Progenitor cell of endocrine pancreas (in vitro differentiated cells): ENCODE measurements around the gene FAM156B. TPM values are rescaled to one million over a fixed set of nuclear protein-coding genes. Genes with fewer than 3 reads are reported as not detected.
"Not testable (repeated sequence)": the region's sequence is repeated elsewhere in the genome, so short reads cannot be mapped to it uniquely, and the experiment has no call there.

Source experiments
- DNase-seq: peaks from one replicate; pipeline ENCODE4 v3.0.0; 2021; ENCODE audit warnings: low spot score; ENCODE audit not compliant: unreplicated experiment
- H3K27ac Mint-ChIP-seq: 2 replicates; pipeline ENCODE4 v1.8.0; 2021; ENCODE audit warnings: mild to moderate bottlenecking, moderate library complexity, mixed read lengths
- H3K27me3 Mint-ChIP-seq: 2 replicates; pipeline ENCODE4 v1.8.0; 2021; ENCODE audit warnings: mixed read lengths
- H3K36me3 Mint-ChIP-seq: 2 replicates; pipeline ENCODE4 v1.8.0; 2022; ENCODE audit warnings: mixed read lengths; ENCODE audit not compliant: insufficient read depth
- H3K4me1 Mint-ChIP-seq: 2 replicates; pipeline ENCODE4 v1.8.0; 2021; ENCODE audit warnings: low read depth, mixed read lengths
- H3K4me3 Mint-ChIP-seq: 2 replicates; pipeline ENCODE4 v1.8.0; 2021; ENCODE audit warnings: low read depth, mild to moderate bottlenecking, moderate library complexity, mixed read lengths
- H3K9me3 Mint-ChIP-seq: 2 replicates; pipeline ENCODE4 v1.8.0; 2021; ENCODE audit warnings: low read depth, mixed read lengths
- total RNA-seq: library from RNA; stranded (reverse); gene quantifications from 2 replicates; pipeline ENCODE4 v1.2.1, GENCODE V29; 2021
- TF ChIP-seq, protein P1 (sequence below): fragments of 200-600 bp; sonication (generic); IDR thresholded peaks from one replicate; pipeline ENCODE4 v1.5.0; 2021; ENCODE audit warnings: antibody characterized with exemption, mild to moderate bottlenecking; ENCODE audit not compliant: unreplicated experiment

Gene FAM156B
- total RNA-seq, 1 donor from 2014 or later = 14.9 TPM

DNA sequence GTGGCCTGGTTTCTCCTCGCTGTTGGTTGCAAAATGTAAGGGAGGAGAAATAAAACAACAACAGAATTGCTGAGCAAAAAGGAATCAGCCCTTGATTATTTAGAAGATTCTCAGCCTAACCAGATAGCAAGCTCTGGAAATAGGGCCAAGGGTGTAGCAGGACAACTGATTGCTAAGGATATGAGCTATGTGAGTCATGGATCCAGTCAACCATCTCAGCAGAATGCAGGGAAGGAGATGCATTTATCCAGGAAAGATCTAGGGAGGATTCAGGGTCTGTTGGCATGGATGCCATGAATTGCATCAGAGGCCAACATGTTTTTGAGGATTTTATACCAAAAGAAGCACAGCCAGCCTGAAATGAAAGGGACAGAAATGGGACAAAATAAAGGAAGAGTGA lies 27.1 kb upstream of the FAM156B start:
- peaks cover 3% of the 10 kb centered on the region for H3K27me3 Mint-ChIP-seq
- no peak overlapping the region for H3K4me3 Mint-ChIP-seq
- DNase-seq = no peak
- H3K4me1 Mint-ChIP-seq = no peaks in the 10 kb centered on the region
- H3K27ac Mint-ChIP-seq = no peak overlapping the region
- TF ChIP-seq, protein P1, sequence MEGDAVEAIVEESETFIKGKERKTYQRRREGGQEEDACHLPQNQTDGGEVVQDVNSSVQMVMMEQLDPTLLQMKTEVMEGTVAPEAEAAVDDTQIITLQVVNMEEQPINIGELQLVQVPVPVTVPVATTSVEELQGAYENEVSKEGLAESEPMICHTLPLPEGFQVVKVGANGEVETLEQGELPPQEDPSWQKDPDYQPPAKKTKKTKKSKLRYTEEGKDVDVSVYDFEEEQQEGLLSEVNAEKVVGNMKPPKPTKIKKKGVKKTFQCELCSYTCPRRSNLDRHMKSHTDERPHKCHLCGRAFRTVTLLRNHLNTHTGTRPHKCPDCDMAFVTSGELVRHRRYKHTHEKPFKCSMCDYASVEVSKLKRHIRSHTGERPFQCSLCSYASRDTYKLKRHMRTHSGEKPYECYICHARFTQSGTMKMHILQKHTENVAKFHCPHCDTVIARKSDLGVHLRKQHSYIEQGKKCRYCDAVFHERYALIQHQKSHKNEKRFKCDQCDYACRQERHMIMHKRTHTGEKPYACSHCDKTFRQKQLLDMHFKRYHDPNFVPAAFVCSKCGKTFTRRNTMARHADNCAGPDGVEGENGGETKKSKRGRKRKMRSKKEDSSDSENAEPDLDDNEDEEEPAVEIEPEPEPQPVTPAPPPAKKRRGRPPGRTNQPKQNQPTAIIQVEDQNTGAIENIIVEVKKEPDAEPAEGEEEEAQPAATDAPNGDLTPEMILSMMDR = no peak
- peaks cover 13% of the 10 kb centered on the region for H3K9me3 Mint-ChIP-seq
- H3K36me3 Mint-ChIP-seq = no peaks in the 10 kb centered on the region

DNA sequence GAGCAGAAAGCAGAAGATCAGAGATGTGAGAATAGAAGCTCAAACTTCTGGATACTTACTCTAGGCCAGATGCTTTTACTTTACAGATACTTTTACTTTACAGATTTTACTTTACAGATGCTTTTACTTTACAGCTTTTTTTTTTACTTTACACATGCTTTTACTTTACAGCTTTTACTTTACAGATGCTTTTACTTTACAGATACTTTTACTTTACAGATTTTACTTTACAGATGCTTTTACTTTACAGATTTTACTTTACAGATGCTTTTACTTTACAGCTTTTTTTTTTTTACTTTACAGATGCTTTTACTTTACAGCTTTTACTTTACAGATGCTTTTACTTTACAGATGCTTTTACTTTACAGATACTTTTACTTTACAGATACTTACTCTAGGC lies 23.3 kb upstream of the FAM156B start:
- not testable (repeated sequence) for H3K4me3 Mint-ChIP-seq, DNase-seq, H3K27me3 Mint-ChIP-seq, H3K36me3 Mint-ChIP-seq, H3K27ac Mint-ChIP-seq, H3K4me1 Mint-ChIP-seq
- peaks cover 16% of the 10 kb centered on the region for H3K9me3 Mint-ChIP-seq

DNA sequence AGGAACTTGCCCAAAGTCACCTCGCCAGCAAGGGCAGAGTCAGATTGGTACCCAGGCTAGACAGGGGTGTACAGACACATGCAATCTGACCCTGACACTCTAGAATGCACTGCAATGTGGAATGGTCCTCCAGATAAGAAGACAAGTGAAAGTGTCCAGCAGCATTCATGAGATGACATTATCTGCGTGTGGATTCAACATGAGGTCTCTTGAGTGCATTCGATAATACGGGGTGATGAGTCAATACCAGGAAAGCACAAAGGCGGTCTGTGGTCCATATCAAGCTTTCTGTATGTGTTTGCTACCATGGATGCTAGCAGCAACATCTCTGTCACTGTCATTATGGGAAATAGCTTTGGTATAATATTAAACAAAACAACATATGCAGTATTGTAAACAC lies 22.5 kb upstream of the FAM156B start:
- Mint-ChIP-seq H3K9me3 (peaks cover 12% of the 10 kb centered on the region), H3K4me1 (no peaks in the 10 kb centered on the region), H3K4me3 (no peak overlapping the region), H3K27me3 (peaks cover 6% of the 10 kb centered on the region), H3K27ac (no peak overlapping the region), H3K36me3 (no peaks in the 10 kb centered on the region)
- DNase-seq = no peak
- TF ChIP-seq, protein P1 = no peak

DNA sequence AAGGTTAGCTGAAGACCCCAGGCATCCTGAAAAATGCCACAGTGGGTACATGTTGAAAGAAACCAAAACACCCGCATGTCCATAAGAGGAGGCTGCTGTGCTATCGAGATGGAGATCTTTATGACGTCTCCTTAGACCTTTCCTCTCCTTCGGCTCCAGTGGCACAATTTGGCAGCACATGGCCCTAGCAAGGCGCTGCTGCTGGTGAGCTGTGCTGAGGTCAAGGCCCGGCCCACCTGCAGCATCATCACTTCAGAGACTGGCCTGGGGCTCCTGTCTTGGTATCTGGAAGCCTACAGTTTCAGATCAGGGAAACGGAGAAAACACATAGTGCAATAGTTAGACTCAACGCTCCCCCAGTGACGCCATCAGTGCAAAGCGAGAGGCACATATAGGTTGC lies 21.7 kb upstream of the FAM156B start:
- not testable (repeated sequence) for H3K9me3 Mint-ChIP-seq, H3K27me3 Mint-ChIP-seq, H3K36me3 Mint-ChIP-seq, H3K4me1 Mint-ChIP-seq, H3K4me3 Mint-ChIP-seq, H3K27ac Mint-ChIP-seq, DNase-seq

DNA sequence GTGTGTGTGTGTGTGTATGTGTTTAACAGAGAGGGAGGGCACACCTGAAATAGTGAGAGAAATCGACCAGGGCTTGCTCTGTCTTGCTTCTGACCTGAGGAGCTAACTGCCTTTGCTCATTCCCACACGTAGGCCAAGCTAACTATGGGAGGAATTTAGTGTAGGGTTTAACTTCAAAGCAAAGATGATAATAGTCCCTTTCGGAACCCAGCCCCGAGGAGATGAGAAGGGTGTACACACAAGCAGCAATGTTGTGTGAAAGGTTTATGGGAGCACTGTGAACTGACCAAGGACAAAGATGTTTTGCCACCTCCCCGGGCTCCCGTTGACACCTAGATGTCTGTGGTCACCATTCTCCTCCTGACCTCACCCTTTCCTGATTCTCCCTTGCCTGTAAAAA lies 20.7 kb upstream of the FAM156B start:
- not testable (repeated sequence) for H3K4me3 Mint-ChIP-seq, H3K27ac Mint-ChIP-seq, H3K9me3 Mint-ChIP-seq, H3K4me1 Mint-ChIP-seq, DNase-seq, H3K27me3 Mint-ChIP-seq, H3K36me3 Mint-ChIP-seq

DNA sequence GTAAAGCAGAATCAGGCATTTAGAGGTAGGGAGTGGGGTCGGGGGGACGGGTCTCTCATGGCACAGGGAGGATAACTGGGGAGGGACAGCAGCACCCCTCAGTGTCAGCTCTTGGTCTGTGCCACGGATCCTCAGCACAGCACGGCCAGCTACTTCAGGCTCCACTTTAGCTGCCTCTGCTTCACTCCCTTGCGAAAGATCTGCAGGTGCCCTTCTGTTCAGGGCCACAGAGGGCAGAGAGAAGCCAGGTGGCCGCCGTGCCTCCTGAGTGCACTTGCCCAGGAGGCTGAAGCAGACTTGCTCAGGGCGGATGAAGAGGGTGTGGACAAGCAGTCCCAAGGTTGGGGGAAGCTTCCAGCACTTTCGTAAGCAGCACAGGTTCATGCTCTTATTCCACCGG lies 9.7 kb upstream of the FAM156B start:
- not testable (repeated sequence) for H3K9me3 Mint-ChIP-seq, H3K27ac Mint-ChIP-seq, H3K36me3 Mint-ChIP-seq, DNase-seq, H3K27me3 Mint-ChIP-seq, H3K4me3 Mint-ChIP-seq, H3K4me1 Mint-ChIP-seq

DNA sequence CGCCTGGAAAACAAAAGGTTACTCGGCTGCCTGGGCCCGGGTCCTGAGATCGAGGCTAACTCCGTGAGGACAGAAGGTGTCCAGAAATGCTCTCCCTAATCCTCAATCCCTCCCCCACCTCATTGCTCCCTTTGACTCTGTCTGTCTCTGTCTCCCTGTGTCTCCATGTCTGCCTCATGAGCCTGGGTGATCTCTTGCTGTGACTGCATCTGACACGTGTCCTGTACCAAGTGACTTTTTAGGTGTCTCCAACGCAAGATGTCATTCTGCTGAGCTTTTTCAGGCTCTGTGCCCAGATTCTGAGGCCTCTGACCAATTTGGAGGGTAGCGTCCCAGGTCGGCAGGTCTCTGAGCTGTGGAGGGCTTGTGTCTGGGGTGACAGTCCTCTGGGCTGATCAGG lies 9.0 kb upstream of the FAM156B start:
- not testable (repeated sequence) for H3K4me1 Mint-ChIP-seq, H3K4me3 Mint-ChIP-seq, DNase-seq, H3K36me3 Mint-ChIP-seq, H3K27ac Mint-ChIP-seq, H3K27me3 Mint-ChIP-seq, H3K9me3 Mint-ChIP-seq

DNA sequence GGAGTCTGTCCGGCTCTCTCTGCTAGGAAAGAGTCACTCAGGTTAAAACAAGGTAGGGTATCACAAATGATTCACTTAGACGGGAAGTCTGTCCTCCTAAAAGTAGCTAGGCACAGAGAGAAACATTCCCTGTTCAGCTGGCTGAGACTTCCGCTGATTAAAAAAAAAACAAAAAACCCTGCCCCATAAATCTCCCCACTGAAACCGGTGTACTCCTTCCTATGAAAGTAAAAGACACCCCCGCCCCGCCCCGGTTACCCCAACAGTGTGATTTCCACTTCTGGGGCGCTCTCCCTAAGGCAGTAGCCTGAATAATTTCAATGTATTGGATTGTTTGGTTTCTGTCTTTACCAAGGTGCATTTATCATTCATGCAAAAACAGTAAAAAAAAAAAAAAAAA lies 692 bp upstream of the FAM156B start:
- H3K4me3 Mint-ChIP-seq, H3K4me1 Mint-ChIP-seq, H3K9me3 Mint-ChIP-seq, DNase-seq, H3K27ac Mint-ChIP-seq, H3K36me3 Mint-ChIP-seq, H3K27me3 Mint-ChIP-seq: not testable (repeated sequence)

DNA sequence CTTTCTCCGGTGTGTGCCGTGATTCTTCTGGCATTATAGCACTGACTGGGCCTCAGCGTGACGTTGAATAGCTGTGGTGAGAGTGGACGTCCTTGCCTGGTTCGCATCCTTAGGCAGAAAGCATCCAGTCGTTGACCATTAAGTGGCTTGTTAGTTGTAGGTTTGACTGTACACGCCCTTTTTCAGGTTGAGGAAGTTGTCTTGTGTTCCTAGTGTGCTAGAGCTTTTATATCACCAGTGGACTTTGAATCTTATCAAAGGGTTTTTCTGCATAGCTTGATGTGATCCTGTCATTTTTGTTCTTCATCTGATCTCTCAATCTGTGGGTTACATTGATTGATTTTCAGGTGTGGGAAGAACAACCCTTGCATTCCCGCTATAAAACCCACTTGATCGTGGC lies 8.4 kb downstream of the FAM156B start:
- H3K4me3 Mint-ChIP-seq, H3K9me3 Mint-ChIP-seq, H3K36me3 Mint-ChIP-seq: not testable (repeated sequence)

DNA sequence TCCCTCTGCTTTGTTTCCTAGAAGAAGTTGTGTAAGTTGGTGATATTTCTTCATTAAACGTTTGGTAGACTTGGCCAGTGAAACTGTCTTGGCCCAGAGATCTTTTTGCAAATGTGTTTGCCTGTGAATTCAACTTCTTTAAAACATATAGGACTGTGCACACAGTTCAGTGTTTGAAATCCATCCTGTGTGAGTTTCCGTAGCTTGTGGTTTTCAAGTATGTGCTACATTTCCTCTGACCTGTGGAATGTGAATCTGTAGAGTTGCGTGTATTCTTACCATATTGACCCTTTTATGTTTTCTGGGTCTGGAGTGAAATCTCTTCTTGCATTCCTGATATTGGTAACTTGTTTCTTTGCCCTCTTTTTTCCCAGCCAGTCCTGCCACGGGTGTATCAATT lies 8.9 kb downstream of the FAM156B start:
- not testable (repeated sequence) for H3K36me3 Mint-ChIP-seq, DNase-seq, H3K9me3 Mint-ChIP-seq, H3K27ac Mint-ChIP-seq, H3K4me3 Mint-ChIP-seq, H3K27me3 Mint-ChIP-seq, H3K4me1 Mint-ChIP-seq

More for the DNA sequence above, 8.4 kb downstream of the FAM156B start:
- not testable (repeated sequence) for H3K4me1 Mint-ChIP-seq, H3K27me3 Mint-ChIP-seq, DNase-seq, H3K27ac Mint-ChIP-seq

DNA sequence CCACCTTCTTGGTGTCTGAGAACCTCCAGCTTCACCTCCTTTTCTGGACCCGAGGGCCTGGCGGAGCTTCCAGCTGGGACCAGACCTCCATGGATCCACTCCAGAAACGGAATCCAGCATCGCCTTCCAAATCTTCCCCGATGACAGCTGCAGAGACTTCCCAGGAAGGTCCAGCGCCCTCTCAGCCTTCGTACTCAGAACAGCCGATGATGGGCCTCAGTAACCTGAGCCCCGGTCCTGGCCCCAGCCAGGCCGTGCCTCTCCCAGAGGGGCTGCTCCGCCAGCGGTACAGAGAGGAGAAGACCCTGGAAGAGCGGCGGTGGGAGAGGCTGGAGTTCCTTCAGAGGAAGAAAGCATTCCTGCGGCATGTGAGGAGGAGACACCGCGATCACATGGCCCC lies 10.0 kb downstream of the FAM156B start:
- not testable (repeated sequence) for H3K4me3 Mint-ChIP-seq, H3K27me3 Mint-ChIP-seq, H3K9me3 Mint-ChIP-seq, DNase-seq, H3K4me1 Mint-ChIP-seq, H3K36me3 Mint-ChIP-seq, H3K27ac Mint-ChIP-seq

DNA sequence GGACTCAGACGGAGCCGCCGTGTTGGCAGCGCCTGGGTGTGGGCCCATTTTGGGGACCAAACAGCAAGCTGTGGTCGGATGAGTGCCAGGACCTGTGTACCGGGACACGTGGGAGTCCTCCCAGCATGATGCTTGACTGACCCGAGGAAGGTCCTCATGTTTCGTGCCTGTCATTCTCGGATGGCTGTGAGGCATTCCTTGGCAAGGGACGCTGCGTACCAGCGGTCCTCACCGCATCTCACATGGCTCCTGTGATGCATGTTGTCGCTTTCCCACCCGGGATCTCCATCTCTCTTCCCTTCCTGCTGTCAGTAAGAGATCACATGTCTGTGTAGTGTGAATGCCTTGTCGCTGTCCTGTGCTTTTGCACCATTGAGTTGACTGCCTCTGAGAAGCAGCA lies 10.8 kb downstream of the FAM156B start:
- not testable (repeated sequence) for H3K36me3 Mint-ChIP-seq, DNase-seq, H3K27ac Mint-ChIP-seq, H3K4me3 Mint-ChIP-seq, H3K9me3 Mint-ChIP-seq, H3K27me3 Mint-ChIP-seq, H3K4me1 Mint-ChIP-seq
